Stimulated activated CD8-positive, alpha-beta memory T cell treated with anti-CD3 and anti-CD28 coated beads, Interleukin-7, amount 100 ng/mL, for 24 hours (primary cell): ENCODE results near the gene RAB40C.
A peak's percentile ranks its signal among the peaks of the same experiment; 100 is the strongest.

ENCODE experiments used
- DNase-seq: peaks from one replicate; pipeline ENCODE4 v3.0.0-alpha.2; 2020; ENCODE audit warnings: low read depth

Gene RAB40C

GRCh38 chr16:575354-576196 lies 14.3 kb upstream of the RAB40C start:
- no peak for DNase-seq

- no peak for DNase-seq
Measured at GRCh38 chr16:576197-576822, 13.6 kb upstream of the RAB40C start.

- no peak for DNase-seq
Measured at GRCh38 chr16:576823-577201, 13.1 kb upstream of the RAB40C start.

- DNase-seq: no peak
Measured at GRCh38 chr16:577796-578195, 12.1 kb upstream of the RAB40C start.

- DNase-seq: no peak
Measured at GRCh38 chr16:578232-578869, 11.5 kb upstream of the RAB40C start.

- peak; percentile 37 for DNase-seq
Measured at GRCh38 chr16:578870-579405, 10.9 kb upstream of the RAB40C start.

GRCh38 chr16:580141-580945 lies 9.5 kb upstream of the RAB40C start:
- no peak for DNase-seq

GRCh38 chr16:580946-581498 lies 8.8 kb upstream of the RAB40C start:
- DNase-seq: no peak

- DNase-seq: no peak
Measured at GRCh38 chr16:582218-582613, 7.7 kb upstream of the RAB40C start.

- DNase-seq: no peak
Measured at GRCh38 chr16:582614-583331, 7.1 kb upstream of the RAB40C start.

GRCh38 chr16:583470-583814 lies 6.4 kb upstream of the RAB40C start:
- no peak for DNase-seq

GRCh38 chr16:583815-584591 lies 5.9 kb upstream of the RAB40C start:
- DNase-seq: no peak

GRCh38 chr16:585351-585750 lies 4.5 kb upstream of the RAB40C start:
- no peak for DNase-seq

GRCh38 chr16:586047-586644 lies 3.7 kb upstream of the RAB40C start:
- DNase-seq: no peak

GRCh38 chr16:586645-587590 lies 2.9 kb upstream of the RAB40C start:
- DNase-seq: no peak

- no peak for DNase-seq
Measured at GRCh38 chr16:588639-588888, 1.3 kb upstream of the RAB40C start.

GRCh38 chr16:588889-589657 lies 793 bp upstream of the RAB40C start:
- peak; percentile 99 for DNase-seq

GRCh38 chr16:590188-590814 lies 435 bp downstream of the RAB40C start:
- no peak for DNase-seq
